Activated naive CD4-positive, alpha-beta T cell treated with anti-CD3 and anti-CD28 coated beads, Interleukin-2, amount 50 U/mL, for 72 hours (primary cell): Measurements from ENCODE around the gene OR2T10. TPM values are rescaled to one million over a fixed set of nuclear protein-coding genes. Genes with fewer than 3 reads are reported as not detected.
A peak's percentile ranks its signal among the peaks of the same experiment; 100 is the strongest.
"Not testable (repeated sequence)": the region's sequence is repeated elsewhere in the genome, so short reads cannot be mapped to it uniquely, and the experiment has no call there.

Experiments
- ATAC-seq, 2 donors: fragments of 150-1000 bp; cut with Tn5 transposase; 2 replicates each; pipeline ENCODE4 v1.10.0; 2021; ENCODE audit warnings: mild to moderate bottlenecking in 2 of 2, moderate library complexity in 2 of 2
- DNase-seq, 2 donors: peaks; one replicate each; pipeline ENCODE4 v3.0.0; 2021 to 2022; ENCODE audit warnings: low spot score in 2 of 2
- H3K27ac Mint-ChIP-seq, 2 donors: one replicate each; pipeline ENCODE4 v1.8.0; 2022; ENCODE audit warnings: mild to moderate bottlenecking in 2 of 2, mixed read lengths in 2 of 2
- H3K36me3 Mint-ChIP-seq, 2 donors: one replicate each; pipeline ENCODE4 v1.8.0; 2022; ENCODE audit warnings: mixed read lengths in 2 of 2
- H3K9me3 Mint-ChIP-seq, 2 donors: one replicate each; pipeline ENCODE4 v1.8.0; 2022; ENCODE audit warnings: mixed read lengths in 2 of 2
- total RNA-seq, 2 donors: library from RNA; stranded (reverse); gene quantifications; one replicate each; pipeline ENCODE4 v1.2.3, GENCODE V29; 2022

Gene OR2T10
- not detected for total RNA-seq

- H3K9me3 Mint-ChIP-seq = peaks cover 5 to 10% of the 10 kb centered on the region in 2 donors
- DNase-seq (no peak), ATAC-seq (no peak)
- peaks cover 0 to 5% of the 10 kb centered on the region in 2 donors for H3K36me3 Mint-ChIP-seq
- peak within 1 kb of the TSS in 1 of 2 donors; percentile 72 for H3K27ac Mint-ChIP-seq
These were observed at the start of gene OR2T10 for GRCh38 chr1:248597589-248597988. TSS of gene OR2T10 (minus strand) at chr1:248597700. CDS start at chr1:248593768, 3,932 bp downstream.

- not testable (repeated sequence) for H3K27ac Mint-ChIP-seq, ATAC-seq, H3K36me3 Mint-ChIP-seq, H3K9me3 Mint-ChIP-seq, DNase-seq
These were observed 47.7 kb upstream of the OR2T10 start, which contains the start of gene OR2T35 for GRCh38 chr1:248645178-248645577. TSS of gene OR2T35 (minus strand) at chr1:248645278. CDS start at chr1:248639258, 6,020 bp downstream.

GRCh38 chr1:248642971-248643651 is 45.6 kb upstream of the OR2T10 start:
- not testable (repeated sequence) for ATAC-seq, H3K9me3 Mint-ChIP-seq, DNase-seq, H3K36me3 Mint-ChIP-seq, H3K27ac Mint-ChIP-seq

- not testable (repeated sequence) for H3K36me3 Mint-ChIP-seq, ATAC-seq, H3K9me3 Mint-ChIP-seq, H3K27ac Mint-ChIP-seq, DNase-seq
These were observed 44.1 kb upstream of the OR2T10 start for GRCh38 chr1:248641583-248641982.

GRCh38 chr1:248640906-248641305 is 43.4 kb upstream of the OR2T10 start:
- H3K27ac Mint-ChIP-seq, H3K36me3 Mint-ChIP-seq, H3K9me3 Mint-ChIP-seq, DNase-seq, ATAC-seq: not testable (repeated sequence)

- peak in 1 of 2 donors; percentile 35 for ATAC-seq
- H3K27ac Mint-ChIP-seq, H3K36me3 Mint-ChIP-seq: not testable (repeated sequence)
These were observed 42.2 kb upstream of the OR2T10 start for GRCh38 chr1:248639652-248640051.

GRCh38 chr1:248636612-248637011 is 39.1 kb upstream of the OR2T10 start:
- not testable (repeated sequence) for H3K27ac Mint-ChIP-seq, H3K36me3 Mint-ChIP-seq, DNase-seq, ATAC-seq, H3K9me3 Mint-ChIP-seq

More at GRCh38 chr1:248639652-248640051, 42.2 kb upstream of the OR2T10 start:
- H3K9me3 Mint-ChIP-seq, DNase-seq: not testable (repeated sequence)

GRCh38 chr1:248634991-248635390 is 37.5 kb upstream of the OR2T10 start, which contains the start of gene OR2T11:
TSS of gene OR2T11 (minus strand) at chr1:248635091. CDS start at chr1:248627128, 7,963 bp downstream.
- DNase-seq, H3K27ac Mint-ChIP-seq, H3K9me3 Mint-ChIP-seq, ATAC-seq, H3K36me3 Mint-ChIP-seq: not testable (repeated sequence)

GRCh38 chr1:248631354-248632008 is 34.0 kb upstream of the OR2T10 start:
- DNase-seq (no peak), ATAC-seq (no peak)
- H3K9me3 Mint-ChIP-seq = no peaks in the 10 kb centered on the region
- no peak overlapping the region for H3K27ac Mint-ChIP-seq
- no peaks in the 10 kb centered on the region for H3K36me3 Mint-ChIP-seq

GRCh38 chr1:248630551-248630950 is 33.1 kb upstream of the OR2T10 start:
- DNase-seq = no peak
- no peaks in the 10 kb centered on the region for H3K36me3 Mint-ChIP-seq
- no peak for ATAC-seq
- no peaks in the 10 kb centered on the region for H3K9me3 Mint-ChIP-seq
- H3K27ac Mint-ChIP-seq = no peak overlapping the region

- no peak for ATAC-seq
- no peaks in the 10 kb centered on the region for H3K9me3 Mint-ChIP-seq
- H3K36me3 Mint-ChIP-seq = no peaks in the 10 kb centered on the region
- DNase-seq = no peak
- H3K27ac Mint-ChIP-seq = no peak overlapping the region
These were observed 30.7 kb upstream of the OR2T10 start for GRCh38 chr1:248627971-248628844.

GRCh38 chr1:248625971-248626370 is 28.5 kb upstream of the OR2T10 start:
- no peak overlapping the region for H3K27ac Mint-ChIP-seq
- H3K9me3 Mint-ChIP-seq = no peaks in the 10 kb centered on the region
- ATAC-seq = no peak
- no peaks in the 10 kb centered on the region for H3K36me3 Mint-ChIP-seq
- no peak for DNase-seq

GRCh38 chr1:248625166-248625565 is 27.7 kb upstream of the OR2T10 start:
- Mint-ChIP-seq H3K27ac (no peak overlapping the region), H3K36me3 (no peaks in the 10 kb centered on the region), H3K9me3 (no peaks in the 10 kb centered on the region)
- DNase-seq (no peak), ATAC-seq (no peak)

GRCh38 chr1:248622570-248623001 is 25.1 kb upstream of the OR2T10 start:
- Mint-ChIP-seq H3K36me3 (no peaks in the 10 kb centered on the region), H3K27ac (no peak overlapping the region), H3K9me3 (no peaks in the 10 kb centered on the region)
- DNase-seq (no peak), ATAC-seq (peak; percentile 74 to 86)

- Mint-ChIP-seq H3K27ac (no peak overlapping the region), H3K36me3 (no peaks in the 10 kb centered on the region), H3K9me3 (no peaks in the 10 kb centered on the region)
- ATAC-seq (no peak), DNase-seq (no peak)
These were observed 24.3 kb upstream of the OR2T10 start for GRCh38 chr1:248621770-248622169.

- Mint-ChIP-seq H3K9me3 (no peaks in the 10 kb centered on the region), H3K36me3 (peaks cover 0 to 9% of the 10 kb centered on the region in 2 donors), H3K27ac (no peak overlapping the region)
- ATAC-seq (peak in 1 of 2 donors; percentile 57), DNase-seq (peak in 1 of 2 donors; percentile 63)
These were observed 21.4 kb upstream of the OR2T10 start for GRCh38 chr1:248618878-248619277.

- Mint-ChIP-seq H3K36me3 (peaks cover 0 to 9% of the 10 kb centered on the region in 2 donors), H3K27ac (no peak overlapping the region), H3K9me3 (no peaks in the 10 kb centered on the region)
- ATAC-seq (no peak), DNase-seq (no peak)
These were observed 20.6 kb upstream of the OR2T10 start for GRCh38 chr1:248618119-248618518.
